LNCaP clone FGC (cell line): ENCODE data around the gene TMEM245.

Experiments used
- DNase-seq: peaks from one replicate; pipeline ENCODE4 v3.0.0-alpha.2; 2011; ENCODE audit warnings: low read depth
- H3K4me3 ChIP-seq: 2 replicates; pipeline ENCODE4 v1.5.1; 2011; ENCODE audit warnings: mild to moderate bottlenecking, low read depth, low read length, control low read depth
- TF ChIP-seq, protein P1 (sequence below): IDR thresholded peaks from 2 replicates; pipeline ENCODE4 v1.5.1; 2012; ENCODE audit warnings: mild to moderate bottlenecking; ENCODE audit not compliant: control insufficient read depth, insufficient read depth; ENCODE audit errors: extremely low read depth

Gene TMEM245

DNA sequence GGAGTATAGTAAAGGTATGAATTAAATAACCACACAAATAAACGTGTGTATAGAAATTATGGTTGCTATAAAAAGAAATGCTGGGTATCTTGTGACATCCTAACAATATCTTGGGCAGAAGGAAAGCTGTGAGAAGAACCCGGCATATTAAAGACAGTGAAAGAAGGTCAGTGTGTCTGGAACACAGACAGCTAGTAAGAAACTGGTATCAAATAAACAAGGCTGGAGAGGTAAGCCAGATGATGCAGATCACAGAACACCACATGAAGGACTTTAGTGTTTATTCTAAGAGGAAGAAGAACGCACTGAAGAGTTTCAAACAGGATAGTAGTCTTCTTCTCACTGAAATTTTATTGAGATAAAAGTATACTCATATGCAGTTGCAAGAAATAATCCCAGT is 24.4 kb downstream of the TMEM245 start:
- TF ChIP-seq, protein P1, sequence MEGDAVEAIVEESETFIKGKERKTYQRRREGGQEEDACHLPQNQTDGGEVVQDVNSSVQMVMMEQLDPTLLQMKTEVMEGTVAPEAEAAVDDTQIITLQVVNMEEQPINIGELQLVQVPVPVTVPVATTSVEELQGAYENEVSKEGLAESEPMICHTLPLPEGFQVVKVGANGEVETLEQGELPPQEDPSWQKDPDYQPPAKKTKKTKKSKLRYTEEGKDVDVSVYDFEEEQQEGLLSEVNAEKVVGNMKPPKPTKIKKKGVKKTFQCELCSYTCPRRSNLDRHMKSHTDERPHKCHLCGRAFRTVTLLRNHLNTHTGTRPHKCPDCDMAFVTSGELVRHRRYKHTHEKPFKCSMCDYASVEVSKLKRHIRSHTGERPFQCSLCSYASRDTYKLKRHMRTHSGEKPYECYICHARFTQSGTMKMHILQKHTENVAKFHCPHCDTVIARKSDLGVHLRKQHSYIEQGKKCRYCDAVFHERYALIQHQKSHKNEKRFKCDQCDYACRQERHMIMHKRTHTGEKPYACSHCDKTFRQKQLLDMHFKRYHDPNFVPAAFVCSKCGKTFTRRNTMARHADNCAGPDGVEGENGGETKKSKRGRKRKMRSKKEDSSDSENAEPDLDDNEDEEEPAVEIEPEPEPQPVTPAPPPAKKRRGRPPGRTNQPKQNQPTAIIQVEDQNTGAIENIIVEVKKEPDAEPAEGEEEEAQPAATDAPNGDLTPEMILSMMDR, result no peak
- no peak for DNase-seq
- H3K4me3 ChIP-seq, result no peak overlapping the region

DNA sequence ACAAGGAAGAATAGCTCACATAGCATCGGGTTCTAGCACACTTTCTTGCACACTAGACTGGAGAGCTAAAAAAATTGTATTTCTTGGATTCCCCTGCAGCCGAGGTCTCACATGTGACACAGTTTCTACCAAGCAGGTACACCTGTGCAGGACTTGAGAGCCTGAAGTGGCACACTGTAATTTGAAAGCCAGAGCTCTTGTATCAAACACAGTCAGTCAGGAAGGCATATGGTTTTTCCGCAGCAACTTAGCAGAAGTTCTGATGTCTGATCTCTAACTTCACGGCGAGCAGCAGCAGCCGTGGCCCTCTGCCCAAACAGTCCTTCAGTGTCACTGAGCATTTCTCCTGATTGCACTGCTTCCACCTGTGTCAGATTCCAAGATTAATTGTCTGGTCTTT is 25.5 kb downstream of the TMEM245 start:
- no peak overlapping the region for H3K4me3 ChIP-seq
- TF ChIP-seq, protein P1, result no peak
- no peak for DNase-seq

DNA sequence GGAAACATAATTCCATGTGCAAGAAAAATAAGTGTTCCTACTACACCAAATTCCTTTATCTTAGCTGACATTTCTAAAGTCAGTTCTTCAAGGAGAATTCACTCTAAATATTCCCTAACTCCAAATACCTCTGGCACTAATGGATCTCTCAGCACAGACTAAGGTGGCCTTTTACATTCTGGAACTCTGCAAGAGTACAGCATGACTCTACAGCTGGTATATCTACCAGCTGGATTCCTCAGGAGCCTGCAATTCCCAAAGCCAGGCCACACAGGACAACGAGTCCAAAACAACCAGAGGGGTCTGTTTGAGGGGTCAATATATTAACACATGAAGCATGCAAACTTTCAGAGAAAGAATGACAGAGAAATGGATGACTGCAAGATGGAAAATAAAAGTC is 27.2 kb downstream of the TMEM245 start:
- no peak for DNase-seq
- TF ChIP-seq, protein P1, result no peak
- H3K4me3 ChIP-seq, result no peak overlapping the region

GRCh38 chr9:109092051-109092580 is 27.6 kb downstream of the TMEM245 start:
- no peak for DNase-seq
- H3K4me3 ChIP-seq, result no peak overlapping the region
- TF ChIP-seq, protein P1, result no peak

GRCh38 chr9:109088221-109088620 is 31.5 kb downstream of the TMEM245 start:
- no peak for DNase-seq
- TF ChIP-seq, protein P1, result no peak

DNA sequence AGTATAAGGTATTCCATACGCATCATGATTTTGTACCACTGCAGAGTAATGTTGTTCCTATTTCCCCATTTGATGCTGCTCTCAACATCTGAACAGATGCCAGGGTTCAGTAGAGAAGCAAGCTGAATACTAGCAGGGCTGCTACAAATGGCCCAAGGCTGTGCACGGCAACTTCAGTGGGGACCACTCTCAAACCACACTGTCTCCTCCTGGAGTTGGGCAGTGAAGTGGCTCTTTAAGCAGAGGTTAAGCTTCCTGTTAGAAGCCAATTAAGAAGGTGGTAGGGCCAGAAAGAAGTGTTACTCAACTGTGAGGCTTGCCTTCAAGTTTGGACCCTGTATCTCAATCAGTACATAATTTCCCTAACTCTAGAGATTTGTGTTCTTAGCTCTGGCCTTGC is 32.0 kb downstream of the TMEM245 start:
- no peak overlapping the region for H3K4me3 ChIP-seq
- TF ChIP-seq, protein P1, result no peak

More at GRCh38 chr9:109088221-109088620, 31.5 kb downstream of the TMEM245 start:
- no peak overlapping the region for H3K4me3 ChIP-seq

GRCh38 chr9:109086221-109086620 is 33.5 kb downstream of the TMEM245 start:
- TF ChIP-seq, protein P1, result no peak
- H3K4me3 ChIP-seq, result no peak overlapping the region
- DNase-seq, result no peak

More for the DNA sequence above, 32.0 kb downstream of the TMEM245 start:
- no peak for DNase-seq
